K562 (cell line): ENCODE measurements around the gene CSTPP1. TPM values are rescaled to one million over a fixed set of nuclear protein-coding genes. Genes with fewer than 3 reads are reported as not detected.

Experiments
- ATAC-seq: fragments of 200-7000 bp; cut with Tn5 transposase; 3 replicates; pipeline ENCODE4 v1.9.1; 2020; ENCODE audit warnings: moderate library complexity
- BruUV-seq: library from RNA; stranded (reverse); fragments of 400-500 nt; replicated peaks from 2 replicates; lab custom pipeline; 2021; lab: Mats Ljungman, UMichigan
- CTCF ChIA-PET: fragments of 300-600 bp; formaldehyde crosslinking; extraction: SDS; loops from one replicate; lab custom pipeline; 2021; ENCODE audit warnings: low intra/inter-chr PET ratio; lab: Yijun Ruan, JAX
- POLR2A ChIA-PET: fragments of 300-600, 350-650 bp; sonication (Branson Sonifier 250); formaldehyde crosslinking; extraction: SDS; loops from one replicate; lab custom pipeline; 2021; ENCODE audit warnings: antibody characterized with exemption, inconsistent platforms; lab: Yijun Ruan, JAX
- DNase-seq, 4 experiments: peaks; one replicate each; pipeline versions ENCODE4 v3.0.0 to v3.0.0-alpha.2; 2011 to 2018; ENCODE audit warnings: low spot score in 3 of 4, mixed read lengths in 3 of 4; ENCODE audit errors: extremely low read depth in 1 of 4
- FAIRE-seq: peaks from 2 replicates; lab custom pipeline; 2011; peaks lifted over from hg19 to GRCh38; lab: Jason Lieb, UNC
- H2AFZ ChIP-seq: 2 replicates; pipeline ENCODE4 v1.6.0; 2011; ENCODE audit warnings: low read depth, low read length, control low read depth, inconsistent platforms
- H3K27ac ChIP-seq: fragments of 200-600 bp; 3 replicates; pipeline ENCODE4 v1.8.0; 2011; ENCODE audit warnings: low read depth, mild to moderate bottlenecking, control low read depth, inconsistent platforms, low read length, moderate library complexity, mixed read lengths; ENCODE audit errors: extremely low read depth
- H3K27me3 ChIP-seq, 2 experiments: fragments of 300-600 bp in 1 of 2; 2 replicates in 1 of 2; 3 replicates in 1 of 2; pipeline versions ENCODE4 v1.6.0 to v1.8.0; 2011; ENCODE audit warnings: inconsistent platforms in 2 of 2, low read length in 2 of 2, mild to moderate bottlenecking in 1 of 2, mixed read lengths in 1 of 2, moderate library complexity in 1 of 2; ENCODE audit not compliant: control insufficient read depth in 2 of 2, insufficient read depth in 2 of 2
- H3K36me3 ChIP-seq: fragments of 300-600 bp; 3 replicates; pipeline ENCODE4 v1.8.0; 2011; ENCODE audit warnings: mild to moderate bottlenecking, low read length, inconsistent platforms; ENCODE audit not compliant: control insufficient read depth, insufficient read depth
- H3K4me1 ChIP-seq, 2 experiments: fragments of 200-600 bp in 1 of 2; replicated peaks in 1 of 2; 2 replicates in 1 of 2; 3 replicates in 1 of 2; pipeline versions ENCODE4 v1.5.1 to v1.8.0; 2011; ENCODE audit warnings: inconsistent platforms in 2 of 2, low read length in 2 of 2, mild to moderate bottlenecking in 1 of 2, mixed read lengths in 1 of 2, moderate library complexity in 1 of 2; ENCODE audit not compliant: control insufficient read depth in 2 of 2, insufficient read depth in 2 of 2
- H3K4me2 ChIP-seq: 2 replicates; pipeline ENCODE4 v1.6.1; 2011; ENCODE audit warnings: low read length, control low read depth, inconsistent platforms, mixed read lengths; ENCODE audit not compliant: insufficient read depth
- H3K4me3 ChIP-seq: fragments of 200-600 bp; sonication (generic), shearing (Covaris generic); 2 replicates; pipeline ENCODE4 v1.5.1; 2016; ENCODE audit warnings: control low read depth, inconsistent platforms
- H3K79me2 ChIP-seq: fragments of 200-600 bp; 3 replicates; pipeline ENCODE4 v1.8.0; 2011; ENCODE audit warnings: low read length, inconsistent platforms; ENCODE audit not compliant: control insufficient read depth, insufficient read depth
- H3K9ac ChIP-seq, 2 experiments: 2 replicates each; pipeline versions ENCODE4 v1.6.0 to v1.6.1; 2011; ENCODE audit warnings: low read depth in 2 of 2, low read length in 2 of 2, control low read depth in 1 of 2, inconsistent platforms in 1 of 2, mild to moderate bottlenecking in 1 of 2, mixed read lengths in 1 of 2; ENCODE audit not compliant: insufficient read depth in 1 of 2
- H3K9me1 ChIP-seq: one replicate; pipeline ENCODE4 v1.6.0; 2011; ENCODE audit warnings: inconsistent platforms, mild to moderate bottlenecking, low read length, moderate library complexity; ENCODE audit not compliant: control insufficient read depth, insufficient read depth
- H3K9me3 ChIP-seq: replicated peaks from 2 replicates; pipeline ENCODE4 v1.5.1; 2011; ENCODE audit warnings: low read depth, low read length, inconsistent platforms; ENCODE audit not compliant: control insufficient read depth, insufficient read depth
- H4K20me1 ChIP-seq: replicated peaks from 2 replicates; pipeline ENCODE4 v1.6.1; 2011; ENCODE audit warnings: low read length, inconsistent platforms, mixed read lengths; ENCODE audit not compliant: control insufficient read depth, insufficient read depth
- BCOR ChIP-seq: fragments of 450-650 bp; IDR thresholded peaks from 2 replicates; pipeline ENCODE4 v1.6.1; 2016
- CBX1 ChIP-seq: sonication (generic); IDR thresholded peaks from 2 replicates; pipeline ENCODE4 v1.6.1; 2016; ENCODE audit warnings: antibody characterized with exemption, low read depth, mild to moderate bottlenecking
- CHCHD3 ChIP-seq: fragments of 250-450 bp; sonication (Bioruptor Pico); IDR thresholded peaks from 2 replicates; pipeline ENCODE4 v2.1.2; 2022; ENCODE audit warnings: mild to moderate bottlenecking
- CHD4 ChIP-seq: fragments of 200-600 bp; sonication (generic); IDR thresholded peaks from 3 replicates; pipeline ENCODE4 v1.6.1; 2012; ENCODE audit warnings: low read depth, mild to moderate bottlenecking, mixed read lengths, low read length, inconsistent platforms; ENCODE audit not compliant: insufficient read depth, insufficient replicate concordance, poor library complexity, severe bottlenecking
- ESRRA ChIP-seq: fragments of 450-650 bp; IDR thresholded peaks from 2 replicates; pipeline ENCODE4 v1.6.1; 2014; ENCODE audit warnings: low read depth, mild to moderate bottlenecking, moderate library complexity, borderline replicate concordance
- ETS2 ChIP-seq: IDR thresholded peaks from 2 replicates; pipeline ENCODE4 v1.6.1; 2016; ENCODE audit warnings: borderline replicate concordance, missing genetic modification characterization, mild to moderate bottlenecking, moderate library complexity, missing compliant biosample characterization; ENCODE audit not compliant: poor library complexity, severe bottlenecking
- FOXA1 ChIP-seq: fragments of 450-650 bp; IDR thresholded peaks from 2 replicates; pipeline ENCODE4 v1.6.1; 2016; ENCODE audit warnings: mild to moderate bottlenecking, borderline replicate concordance
- KDM1A ChIP-seq, 2 experiments: fragments of 450-650 bp; IDR thresholded peaks; 2 replicates each; pipeline ENCODE4 v1.6.1; 2016; ENCODE audit warnings: mild to moderate bottlenecking in 2 of 2
- SP1 ChIP-seq: sonication (generic); formaldehyde crosslinking; IDR thresholded peaks from 2 replicates; pipeline ENCODE4 v1.8.1; 2022; ENCODE audit warnings: mild to moderate bottlenecking, missing genetic modification reagents
- TBL1XR1 ChIP-seq, 2 experiments: IDR thresholded peaks; 2 replicates each; pipeline ENCODE4 v1.6.1; 2012; ENCODE audit warnings: improper control_type of control experiment in 2 of 2, low read length in 2 of 2, mild to moderate bottlenecking in 1 of 2
- UBTF ChIP-seq, 2 experiments: IDR thresholded peaks; 2 replicates each; pipeline ENCODE4 v1.6.1; 2012; ENCODE audit warnings: improper control_type of control experiment in 2 of 2, low read depth in 2 of 2, low read length in 2 of 2, borderline replicate concordance in 1 of 2
- ZFP36 ChIP-seq: fragments of 150-350 bp; IDR thresholded peaks from 2 replicates; pipeline ENCODE4 v1.6.1; 2018; ENCODE audit warnings: low read length, low read depth; ENCODE audit not compliant: partially characterized antibody
- ZNF121 ChIP-seq: sonication (generic); formaldehyde crosslinking; conservative IDR thresholded peaks from 2 replicates; pipeline ENCODE4 v1.8.0; 2022; ENCODE audit warnings: missing genetic modification reagents
- WGBS: fragments of 100-300 bp; shearing (Covaris generic); methylation state at CpG from one replicate; pipeline ENCODE4 v1.1.6; 2016; ENCODE audit warnings: low coverage, mixed read lengths; ENCODE audit not compliant: insufficient coverage; ENCODE audit errors: missing lambda C conversion rate; 5-methylcytosine and 5-hydroxymethylcytosine counted together
- in situ Hi-C: fragments of 300-500 bp; cut with MboI; formaldehyde crosslinking; loops from 4 replicates; pipeline ENCODE4 v1.15.0; 2018; ENCODE audit warnings: inconsistent platforms, mixed read lengths
- intact Hi-C: fragments of 100-400 bp; cut with micrococcal nuclease; formaldehyde crosslinking; loops from 2 replicates; pipeline ENCODE4 v1.14.2; 2022
- polyA plus RNA-seq, 8 experiments: library from polyadenylated mRNA; depleted of rRNA in 4 of 8; stranded (reverse) in 5 of 8; unstranded in 3 of 8; fragments of >200 nt; fragmentation: Nextera tagmentation in 2 of 8; fragmentation: Illumina TruSeq in 1 of 8; extraction: Ambion mirVana in 2 of 8; extraction: Trizol in 1 of 8; gene quantifications; 2 replicates each; pipeline versions ENCODE4 v1.2.1 to v1.2.3, GENCODE V29; 2011 to 2014; ENCODE audit warnings: inconsistent platforms in 1 of 8, missing spikeins in 1 of 8
- total RNA-seq, 7 experiments: library from RNA; depleted of rRNA in 6 of 7; stranded (reverse); fragments of >200 nt in 6 of 7; fragmentation: Illumina TruSeq in 2 of 7; extraction: Trizol in 2 of 7; gene quantifications; 2 replicates each; pipeline versions ENCODE4 v1.2.1 to v1.2.3, GENCODE V29; 2011 to 2021; ENCODE audit warnings: low replicate concordance in 1 of 7
- TF ChIP-seq, protein P1 (sequence below): sonication (generic); formaldehyde crosslinking; IDR thresholded peaks from 2 replicates; pipeline ENCODE4 v1.9.0; 2022; ENCODE audit warnings: mild to moderate bottlenecking, missing genetic modification reagents
- TF ChIP-seq, protein P2 (sequence below): fragments of 250-450 bp; sonication (Bioruptor Pico); IDR thresholded peaks from 2 replicates; pipeline ENCODE4 v1.6.1; 2021; ENCODE audit warnings: mild to moderate bottlenecking

Gene CSTPP1
- total and polyA plus RNA-seq, 9 of the 15 experiments (the other 6 are each of a cell fraction or from before 2014, with no cell fraction given): 6.5 to 17.8 (median 9.2) TPM

GRCh38 chr11:47186700-47187695, 250.4 kb downstream of the CSTPP1 start:
- FAIRE-seq (no peak), ATAC-seq (peak; percentile 11; the same call in 2 of the 3 replicates), DNase-seq (peak in 3 of 4 experiments; percentile 34 to 41 (median 37))
- H3K9me3 ChIP-seq: no peaks in the 10 kb centered on the region
- peak overlapping the region; percentile 86 for H2AFZ ChIP-seq
- no TSS peak for BruUV-seq
- ChIA-PET CTCF (no interaction called here), POLR2A (interaction anchor here (0.7 to 2.4 kb wide), 4 partner anchors 9 to 28 kb away, joined by 3 to 11 read pairs (median 5); partner anchors contain the start of gene DDB2)
- peak overlapping the region; percentile 14 to 93; a peak in 2 of 4 replicates for H3K9ac ChIP-seq
- no peaks in the 10 kb centered on the region for H3K36me3 ChIP-seq
- 22% methylated on average over 58 of the region's 63 CpGs for WGBS
- no peaks in the 10 kb centered on the region for H4K20me1 ChIP-seq
- no peaks in the 10 kb centered on the region for H3K9me1 ChIP-seq
- intact Hi-C loops: no loop called here
- H3K27ac ChIP-seq: no peak overlapping the region
- H3K4me1 ChIP-seq: peaks cover 7 to 37% of the 10 kb centered on the region in 2 experiments
- no peaks in the 10 kb centered on the region for H3K79me2 ChIP-seq
- in situ Hi-C loops: no loop called here
- H3K4me3 ChIP-seq: peak overlapping the region; percentile 61
- H3K4me2 ChIP-seq: peak overlapping the region; percentile 72
- H3K27me3 ChIP-seq: peaks cover 2 to 7% of the 10 kb centered on the region in 2 experiments; a peak in 2 of 5 replicates
- TF ChIP-seq FOXA1 (no peak), CHCHD3 (CRISPR knock-in tag) (no peak), CHD4 (peak; percentile 76), ZNF121 (0 out of 2 replicates have a peak, but pooled peaks have one; percentile 6), ESRRA (no peak), SP1 (CRISPR knock-in tag) (peak; percentile 29), CBX1 (peak; percentile 73; the same call in 1 of the 2 replicates), BCOR (peak; percentile 92), ZFP36 (no peak), UBTF (IDR thresholded peaks at IDR 0.05; ENCODE audit: borderline replicate concordance in 1 of 2, low read depth in 2 of 2, low read length in 2 of 2) (0 out of 4 replicates have a peak, but pooled peaks of 1 of the 2 experiments have one; percentile 56), ETS2 (tag) (no peak), TBL1XR1 (IDR thresholded peaks at IDR 0.05; ENCODE audit: low read length in 2 of 2) (no peak), KDM1A (IDR thresholded peaks at IDR 0.05) (peak in 1 of 2 experiments; percentile 81; a peak in 3 of 4 replicates)
- TF ChIP-seq, protein P1, sequence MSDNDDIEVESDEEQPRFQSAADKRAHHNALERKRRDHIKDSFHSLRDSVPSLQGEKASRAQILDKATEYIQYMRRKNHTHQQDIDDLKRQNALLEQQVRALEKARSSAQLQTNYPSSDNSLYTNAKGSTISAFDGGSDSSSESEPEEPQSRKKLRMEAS (CRISPR knock-in tag): 0 out of 2 replicates have a peak, but pooled peaks have one; percentile 12
- TF ChIP-seq, protein P2, sequence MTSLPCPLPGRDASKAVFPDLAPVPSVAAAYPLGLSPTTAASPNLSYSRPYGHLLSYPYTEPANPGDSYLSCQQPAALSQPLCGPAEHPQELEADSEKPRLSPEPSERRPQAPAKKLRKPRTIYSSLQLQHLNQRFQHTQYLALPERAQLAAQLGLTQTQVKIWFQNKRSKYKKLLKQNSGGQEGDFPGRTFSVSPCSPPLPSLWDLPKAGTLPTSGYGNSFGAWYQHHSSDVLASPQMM (CRISPR knock-in tag): no peak
